ENCODE measurements around the gene UBTD1.

The UBTD1 gene

GRCh38 chr10:97520978-97521761 is 22.4 kb downstream of the UBTD1 start:
- H2BK5ac ChIP-seq (ENCODE audit: low read length), result no peak overlapping the region
- H3K27ac ChIP-seq (replicated peaks; ENCODE audit: low read length), result no peak overlapping the region
- H3K4me1 ChIP-seq (ENCODE audit: control insufficient read depth in 2 of 2, insufficient read depth in 1 of 2, low read depth in 1 of 2, low read length in 2 of 2), result peaks cover 2 to 19% of the 10 kb centered on the region in 2 donors
- no peak overlapping the region for H2BK15ac ChIP-seq (ENCODE audit: low read length)
- no peak overlapping the region for H4K91ac ChIP-seq (ENCODE audit: low read depth, low read length, poor library complexity)
- WGBS, 2 donors (ENCODE audit: extremely low coverage in 2 of 2, insufficient read length in 2 of 2, insufficient replicate concordance in 1 of 2), result no CpG with 5 or more reads among the region's 11 CpGs
- H3K79me1 ChIP-seq (ENCODE audit: low read depth, low read length), result no peaks in the 10 kb centered on the region
- no peak overlapping the region for H2AFZ ChIP-seq (ENCODE audit: low read length)
- H3K14ac ChIP-seq (ENCODE audit: low read length), result no peak overlapping the region
- no peaks in the 10 kb centered on the region for H3K36me3 ChIP-seq (replicated peaks in 1 of 2; ENCODE audit: control insufficient read depth in 2 of 2, insufficient read depth in 2 of 2, low read length in 2 of 2)
- no peaks in the 10 kb centered on the region for H3K9me3 ChIP-seq (replicated peaks in 1 of 2; ENCODE audit: control insufficient read depth in 2 of 2, insufficient read depth in 1 of 2, low read depth in 1 of 2, low read length in 2 of 2)
- H3K4me2 ChIP-seq (ENCODE audit: insufficient read depth, low read length, poor library complexity, severe bottlenecking), result no peak overlapping the region
- no peak overlapping the region for H3K18ac ChIP-seq (ENCODE audit: low read length)
- no peak overlapping the region for H3K4ac ChIP-seq (ENCODE audit: low read length)
- no peak overlapping the region for H3K9ac ChIP-seq (ENCODE audit: low read depth, low read length, poor library complexity)
- H3K4me3 ChIP-seq (ENCODE audit: low read length in 2 of 2), result no peak overlapping the region
- H4K8ac ChIP-seq (ENCODE audit: low read depth, low read length), result no peak overlapping the region
- H3K27me3 ChIP-seq (ENCODE audit: control insufficient read depth in 3 of 3, insufficient read depth in 3 of 3, low read depth in 1 of 3, low read length in 3 of 3), result no peaks in the 10 kb centered on the region
- H3K23ac ChIP-seq (ENCODE audit: low read depth, low read length, poor library complexity), result no peak overlapping the region
- DNase-seq (ENCODE audit: low spot score), result no peak
- no peak overlapping the region for H2BK12ac ChIP-seq (ENCODE audit: low read length)
- H2AK5ac ChIP-seq (ENCODE audit: low read depth, low read length), result no peak overlapping the region
- no peak overlapping the region for H2BK120ac ChIP-seq (ENCODE audit: low read depth, low read length)

- Histone ChIP-seq H4K91ac (ENCODE audit: low read depth, low read length, poor library complexity) (no peak overlapping the region), H2AFZ (ENCODE audit: low read length) (no peak overlapping the region), H3K4me1 (ENCODE audit: control insufficient read depth in 2 of 2, insufficient read depth in 1 of 2, low read depth in 1 of 2, low read length in 2 of 2) (peaks cover 2 to 19% of the 10 kb centered on the region in 2 donors), H3K4me2 (ENCODE audit: insufficient read depth, low read length, poor library complexity, severe bottlenecking) (no peak overlapping the region), H2AK5ac (ENCODE audit: low read depth, low read length) (no peak overlapping the region), H3K18ac (ENCODE audit: low read length) (no peak overlapping the region), H2BK120ac (ENCODE audit: low read depth, low read length) (no peak overlapping the region), H3K9me3 (replicated peaks in 1 of 2; ENCODE audit: control insufficient read depth in 2 of 2, insufficient read depth in 1 of 2, low read depth in 1 of 2, low read length in 2 of 2) (no peaks in the 10 kb centered on the region), H3K4me3 (ENCODE audit: low read length in 2 of 2) (no peak overlapping the region), H3K4ac (ENCODE audit: low read length) (no peak overlapping the region), H2BK15ac (ENCODE audit: low read length) (no peak overlapping the region), H2BK12ac (ENCODE audit: low read length) (no peak overlapping the region), H3K36me3 (replicated peaks in 1 of 2; ENCODE audit: control insufficient read depth in 2 of 2, insufficient read depth in 2 of 2, low read length in 2 of 2) (no peaks in the 10 kb centered on the region), H3K79me1 (ENCODE audit: low read depth, low read length) (no peaks in the 10 kb centered on the region), H3K9ac (ENCODE audit: low read depth, low read length, poor library complexity) (peak overlapping the region; percentile 2), H3K23ac (ENCODE audit: low read depth, low read length, poor library complexity) (no peak overlapping the region), H4K8ac (ENCODE audit: low read depth, low read length) (no peak overlapping the region), H2BK5ac (ENCODE audit: low read length) (no peak overlapping the region), H3K27me3 (ENCODE audit: control insufficient read depth in 3 of 3, insufficient read depth in 3 of 3, low read depth in 1 of 3, low read length in 3 of 3) (no peaks in the 10 kb centered on the region), H3K14ac (ENCODE audit: low read length) (no peak overlapping the region), H3K27ac (replicated peaks; ENCODE audit: low read length) (no peak overlapping the region)
- no CpG with 5 or more reads among the region's 6 CpGs for WGBS, 2 donors (ENCODE audit: extremely low coverage in 2 of 2, insufficient read length in 2 of 2, insufficient replicate concordance in 1 of 2)
- DNase-seq (ENCODE audit: low spot score), result no peak
These were observed 23.3 kb downstream of the UBTD1 start for GRCh38 chr10:97522071-97522470.

GRCh38 chr10:97522937-97523336 is 24.2 kb downstream of the UBTD1 start:
- H2AK5ac ChIP-seq (ENCODE audit: low read depth, low read length), result no peak overlapping the region

GRCh38 chr10:97525086-97525485 is 26.4 kb downstream of the UBTD1 start:
- Histone ChIP-seq H2AK5ac (ENCODE audit: low read depth, low read length) (no peak overlapping the region), H2BK12ac (ENCODE audit: low read length) (no peak overlapping the region), H3K27ac (replicated peaks; ENCODE audit: low read length) (no peak overlapping the region), H3K27me3 (ENCODE audit: control insufficient read depth in 3 of 3, insufficient read depth in 3 of 3, low read depth in 1 of 3, low read length in 3 of 3) (no peaks in the 10 kb centered on the region), H2BK15ac (ENCODE audit: low read length) (no peak overlapping the region), H3K23ac (ENCODE audit: low read depth, low read length, poor library complexity) (no peak overlapping the region), H3K14ac (ENCODE audit: low read length) (no peak overlapping the region), H3K4ac (ENCODE audit: low read length) (no peak overlapping the region), H3K9me3 (replicated peaks in 1 of 2; ENCODE audit: control insufficient read depth in 2 of 2, insufficient read depth in 1 of 2, low read depth in 1 of 2, low read length in 2 of 2) (peaks cover 1 to 6% of the 10 kb centered on the region in 2 donors), H3K9ac (ENCODE audit: low read depth, low read length, poor library complexity) (no peak overlapping the region), H3K79me1 (ENCODE audit: low read depth, low read length) (no peaks in the 10 kb centered on the region), H2AFZ (ENCODE audit: low read length) (no peak overlapping the region), H3K4me3 (ENCODE audit: low read length in 2 of 2) (no peak overlapping the region), H2BK5ac (ENCODE audit: low read length) (no peak overlapping the region), H3K4me2 (ENCODE audit: insufficient read depth, low read length, poor library complexity, severe bottlenecking) (no peak overlapping the region), H3K36me3 (replicated peaks in 1 of 2; ENCODE audit: control insufficient read depth in 2 of 2, insufficient read depth in 2 of 2, low read length in 2 of 2) (no peaks in the 10 kb centered on the region), H3K18ac (ENCODE audit: low read length) (no peak overlapping the region), H3K4me1 (ENCODE audit: control insufficient read depth in 2 of 2, insufficient read depth in 1 of 2, low read depth in 1 of 2, low read length in 2 of 2) (no peaks in the 10 kb centered on the region), H4K91ac (ENCODE audit: low read depth, low read length, poor library complexity) (no peak overlapping the region), H2BK120ac (ENCODE audit: low read depth, low read length) (no peak overlapping the region), H4K8ac (ENCODE audit: low read depth, low read length) (no peak overlapping the region)
- WGBS, 2 donors (ENCODE audit: extremely low coverage in 2 of 2, insufficient read length in 2 of 2, insufficient replicate concordance in 1 of 2), result no CpG with 5 or more reads among the region's 5 CpGs
- no peak for DNase-seq (ENCODE audit: low spot score)

More at GRCh38 chr10:97522937-97523336, 24.2 kb downstream of the UBTD1 start:
- no peak overlapping the region for H3K27ac ChIP-seq (replicated peaks; ENCODE audit: low read length)
- no peak overlapping the region for H3K18ac ChIP-seq (ENCODE audit: low read length)
- H3K4ac ChIP-seq (ENCODE audit: low read length), result no peak overlapping the region
- no peak overlapping the region for H2BK12ac ChIP-seq (ENCODE audit: low read length)
- no peaks in the 10 kb centered on the region for H3K36me3 ChIP-seq (replicated peaks in 1 of 2; ENCODE audit: control insufficient read depth in 2 of 2, insufficient read depth in 2 of 2, low read length in 2 of 2)
- DNase-seq (ENCODE audit: low spot score), result no peak
- H2BK15ac ChIP-seq (ENCODE audit: low read length), result no peak overlapping the region
- no peak overlapping the region for H4K91ac ChIP-seq (ENCODE audit: low read depth, low read length, poor library complexity)
- no peak overlapping the region for H3K4me2 ChIP-seq (ENCODE audit: insufficient read depth, low read length, poor library complexity, severe bottlenecking)
- H3K4me1 ChIP-seq (ENCODE audit: control insufficient read depth in 2 of 2, insufficient read depth in 1 of 2, low read depth in 1 of 2, low read length in 2 of 2), result peaks cover 2 to 18% of the 10 kb centered on the region in 2 donors
- no peak overlapping the region for H2BK5ac ChIP-seq (ENCODE audit: low read length)
- H3K14ac ChIP-seq (ENCODE audit: low read length), result no peak overlapping the region
- H4K8ac ChIP-seq (ENCODE audit: low read depth, low read length), result no peak overlapping the region
- H2AFZ ChIP-seq (ENCODE audit: low read length), result no peak overlapping the region
- no peaks in the 10 kb centered on the region for H3K27me3 ChIP-seq (ENCODE audit: control insufficient read depth in 3 of 3, insufficient read depth in 3 of 3, low read depth in 1 of 3, low read length in 3 of 3)
- H3K23ac ChIP-seq (ENCODE audit: low read depth, low read length, poor library complexity), result no peak overlapping the region
- no peaks in the 10 kb centered on the region for H3K79me1 ChIP-seq (ENCODE audit: low read depth, low read length)
- no peaks in the 10 kb centered on the region for H3K9me3 ChIP-seq (replicated peaks in 1 of 2; ENCODE audit: control insufficient read depth in 2 of 2, insufficient read depth in 1 of 2, low read depth in 1 of 2, low read length in 2 of 2)
- H2BK120ac ChIP-seq (ENCODE audit: low read depth, low read length), result no peak overlapping the region
- no CpG with 5 or more reads among the region's 8 CpGs for WGBS, 2 donors (ENCODE audit: extremely low coverage in 2 of 2, insufficient read length in 2 of 2, insufficient replicate concordance in 1 of 2)
- H3K4me3 ChIP-seq (ENCODE audit: low read length in 2 of 2), result no peak overlapping the region
- H3K9ac ChIP-seq (ENCODE audit: low read depth, low read length, poor library complexity), result no peak overlapping the region
